ENCODE measurements around the gene ITM2C.

DNA sequence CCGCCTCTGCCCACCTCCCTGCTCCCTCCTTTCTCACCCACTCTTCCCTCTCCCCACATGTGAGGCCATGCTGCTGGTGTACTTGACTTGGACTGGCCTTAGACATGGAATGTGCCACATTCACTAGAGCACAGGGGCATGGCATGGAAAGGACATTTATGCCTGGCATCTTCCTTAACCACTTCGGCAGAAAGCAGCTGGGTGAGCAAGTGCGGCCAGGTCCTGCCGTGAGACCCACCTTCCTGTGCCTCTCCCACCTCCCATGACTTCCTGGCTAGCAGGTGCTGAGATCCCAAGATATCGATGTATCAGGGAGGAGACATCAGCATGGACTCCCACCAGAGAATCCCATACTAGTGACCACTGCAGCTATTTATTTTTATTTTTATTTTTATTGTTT is 47.3 kb downstream of the ITM2C start:
- TF ChIP-seq, protein P1, sequence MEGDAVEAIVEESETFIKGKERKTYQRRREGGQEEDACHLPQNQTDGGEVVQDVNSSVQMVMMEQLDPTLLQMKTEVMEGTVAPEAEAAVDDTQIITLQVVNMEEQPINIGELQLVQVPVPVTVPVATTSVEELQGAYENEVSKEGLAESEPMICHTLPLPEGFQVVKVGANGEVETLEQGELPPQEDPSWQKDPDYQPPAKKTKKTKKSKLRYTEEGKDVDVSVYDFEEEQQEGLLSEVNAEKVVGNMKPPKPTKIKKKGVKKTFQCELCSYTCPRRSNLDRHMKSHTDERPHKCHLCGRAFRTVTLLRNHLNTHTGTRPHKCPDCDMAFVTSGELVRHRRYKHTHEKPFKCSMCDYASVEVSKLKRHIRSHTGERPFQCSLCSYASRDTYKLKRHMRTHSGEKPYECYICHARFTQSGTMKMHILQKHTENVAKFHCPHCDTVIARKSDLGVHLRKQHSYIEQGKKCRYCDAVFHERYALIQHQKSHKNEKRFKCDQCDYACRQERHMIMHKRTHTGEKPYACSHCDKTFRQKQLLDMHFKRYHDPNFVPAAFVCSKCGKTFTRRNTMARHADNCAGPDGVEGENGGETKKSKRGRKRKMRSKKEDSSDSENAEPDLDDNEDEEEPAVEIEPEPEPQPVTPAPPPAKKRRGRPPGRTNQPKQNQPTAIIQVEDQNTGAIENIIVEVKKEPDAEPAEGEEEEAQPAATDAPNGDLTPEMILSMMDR (IDR thresholded peaks at IDR 0.05; ENCODE audit: insufficient read depth, low read length, poor library complexity, severe bottlenecking) = no peak
- no peak for TF ChIP-seq EZH2phosphoT487 (conservative IDR thresholded peaks at IDR 0.05; ENCODE audit: low read length)
